Peyer's patch (tissue), 4 donors: ENCODE results near the gene BAIAP2. TPM values are rescaled to one million over a fixed set of nuclear protein-coding genes. Genes with fewer than 3 reads are reported as not detected.

ENCODE experiments used
- DNase-seq, 3 donors: peaks; one replicate each; pipeline ENCODE4 v3.0.0-alpha.2; 2017 to 2019
- H3K27ac ChIP-seq, 4 donors: fragments of 200-600 bp; sonication (generic); one replicate each; pipeline ENCODE4 v1.5.1; 2016 to 2019
- H3K27me3 ChIP-seq, 2 donors: fragments of 200-600 bp; sonication (generic); one replicate each; pipeline ENCODE4 v1.5.1; 2019
- H3K36me3 ChIP-seq, 3 donors: fragments of 200-600 bp; sonication (generic); one replicate each; pipeline ENCODE4 v1.5.1; 2016 to 2019
- H3K4me1 ChIP-seq, 4 donors: fragments of 200-600 bp; sonication (generic); one replicate each; pipeline ENCODE4 v1.5.1; 2016 to 2019
- H3K4me3 ChIP-seq, 4 donors: fragments of 200-600 bp; sonication (generic); 1 replicate in 3 of 4; 2 replicates in 1 of 4; pipeline ENCODE4 v1.5.1; 2016 to 2019; ENCODE audit warnings: mild to moderate bottlenecking in 1 of 4
- H3K9me3 ChIP-seq, 4 donors: fragments of 200-600 bp; sonication (generic); one replicate each; pipeline ENCODE4 v1.5.1; 2016 to 2019; ENCODE audit warnings: mild to moderate bottlenecking in 1 of 4
- POLR2A ChIP-seq, 2 donors: fragments of 450-650 bp; IDR thresholded peaks; one replicate each; pipeline ENCODE4 v1.5.1; 2017; ENCODE audit warnings: antibody characterized with exemption in 2 of 2, mild to moderate bottlenecking in 2 of 2, moderate library complexity in 2 of 2
- total RNA-seq, 4 donors: library from RNA; depleted of rRNA; stranded (reverse); fragments of >200 nt; gene quantifications; one replicate each; pipeline ENCODE4 v1.1.0, GENCODE V29; 2016
- TF ChIP-seq, protein P1 (sequence below), 6 experiments: fragments of 450-650 bp in 4 of 6; fragments of 200-600 bp in 2 of 6; sonication (generic) in 1 of 6; IDR thresholded peaks; one replicate each; pipeline ENCODE4 v1.5.1; 2017 to 2019; ENCODE audit warnings: antibody characterized with exemption in 6 of 6, mild to moderate bottlenecking in 3 of 6, moderate library complexity in 1 of 6

The BAIAP2 gene
- total RNA-seq, 4 donors from 2014 or later: 10.2 to 61.9 (median 17.6) TPM

GRCh38 chr17:81044428-81044763 is 9.4 kb downstream of the BAIAP2 start:
- no peaks in the 10 kb centered on the region for H3K9me3 ChIP-seq
- H3K36me3 ChIP-seq: no peaks in the 10 kb centered on the region
- no peaks in the 10 kb centered on the region for H3K27me3 ChIP-seq
- H3K4me3 ChIP-seq: no peak overlapping the region
- TF ChIP-seq POLR2A (IDR thresholded peaks at IDR 0.05): no peak
- TF ChIP-seq, protein P1, sequence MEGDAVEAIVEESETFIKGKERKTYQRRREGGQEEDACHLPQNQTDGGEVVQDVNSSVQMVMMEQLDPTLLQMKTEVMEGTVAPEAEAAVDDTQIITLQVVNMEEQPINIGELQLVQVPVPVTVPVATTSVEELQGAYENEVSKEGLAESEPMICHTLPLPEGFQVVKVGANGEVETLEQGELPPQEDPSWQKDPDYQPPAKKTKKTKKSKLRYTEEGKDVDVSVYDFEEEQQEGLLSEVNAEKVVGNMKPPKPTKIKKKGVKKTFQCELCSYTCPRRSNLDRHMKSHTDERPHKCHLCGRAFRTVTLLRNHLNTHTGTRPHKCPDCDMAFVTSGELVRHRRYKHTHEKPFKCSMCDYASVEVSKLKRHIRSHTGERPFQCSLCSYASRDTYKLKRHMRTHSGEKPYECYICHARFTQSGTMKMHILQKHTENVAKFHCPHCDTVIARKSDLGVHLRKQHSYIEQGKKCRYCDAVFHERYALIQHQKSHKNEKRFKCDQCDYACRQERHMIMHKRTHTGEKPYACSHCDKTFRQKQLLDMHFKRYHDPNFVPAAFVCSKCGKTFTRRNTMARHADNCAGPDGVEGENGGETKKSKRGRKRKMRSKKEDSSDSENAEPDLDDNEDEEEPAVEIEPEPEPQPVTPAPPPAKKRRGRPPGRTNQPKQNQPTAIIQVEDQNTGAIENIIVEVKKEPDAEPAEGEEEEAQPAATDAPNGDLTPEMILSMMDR (IDR thresholded peaks at IDR 0.05): no peak
- peak overlapping the region; percentile 10 to 48 (median 34) for H3K27ac ChIP-seq
- peaks cover 0 to 61% (median 7%) of the 10 kb centered on the region in 4 donors for H3K4me1 ChIP-seq
- DNase-seq: no peak

DNA sequence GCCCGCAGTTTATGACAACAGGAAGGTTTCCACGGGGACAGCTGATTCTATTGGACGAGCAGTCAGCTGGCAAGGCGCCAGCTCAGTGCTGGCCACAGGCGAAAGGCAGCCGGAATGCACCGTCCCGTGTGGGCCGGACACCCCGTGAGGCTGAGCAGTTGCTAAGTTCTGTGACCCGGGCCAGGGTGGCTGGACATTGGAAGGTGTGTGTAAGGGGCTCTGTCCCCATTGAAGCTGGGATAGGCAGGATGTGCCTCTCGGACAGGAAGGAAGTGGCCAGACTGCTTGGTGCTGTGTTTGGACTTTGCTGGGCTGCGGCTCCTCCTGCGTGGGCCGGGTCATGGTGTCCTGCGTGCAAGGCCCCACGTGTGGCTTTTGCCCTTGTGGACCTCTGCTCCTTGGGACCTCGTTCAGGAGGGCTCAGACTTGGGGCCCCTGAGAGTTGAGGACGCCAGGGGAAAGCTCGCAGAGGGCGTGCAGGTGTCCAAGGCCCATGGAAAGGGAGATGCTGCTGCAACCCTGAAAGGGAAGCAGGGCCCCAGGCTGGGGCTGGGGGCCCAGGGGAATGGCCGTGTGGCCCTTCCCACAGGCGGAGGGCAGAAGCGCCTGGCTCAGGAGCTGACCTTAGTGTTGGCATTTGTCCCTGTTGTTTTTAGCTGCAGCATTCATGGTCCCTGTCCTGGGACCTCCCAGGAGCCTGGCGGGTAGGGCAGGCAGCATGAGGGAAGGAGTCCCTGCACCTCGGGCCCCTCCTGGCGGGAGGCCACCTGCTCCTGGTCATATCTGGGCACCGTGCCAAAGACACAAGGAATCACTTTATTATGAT is 10.0 kb downstream of the BAIAP2 start:
- Histone ChIP-seq H3K27me3 (no peaks in the 10 kb centered on the region), H3K4me3 (peak overlapping the region in 1 of 4 donors; percentile 6), H3K36me3 (no peaks in the 10 kb centered on the region), H3K27ac (peak overlapping the region in 3 of 4 donors; percentile 26 to 48 (median 42)), H3K4me1 (peaks cover 0 to 63% (median 11%) of the 10 kb centered on the region in 4 donors), H3K9me3 (no peaks in the 10 kb centered on the region)
- peak in 2 of 3 donors; percentile 78 to 83 for DNase-seq
- no peak for TF ChIP-seq POLR2A (IDR thresholded peaks at IDR 0.05)
- TF ChIP-seq, protein P1 (IDR thresholded peaks at IDR 0.05): no peak

- TF ChIP-seq, protein P1 (IDR thresholded peaks at IDR 0.05): no peak
- H3K36me3 ChIP-seq: no peaks in the 10 kb centered on the region
- peak overlapping the region in 2 of 4 donors; percentile 26 to 48 for H3K27ac ChIP-seq
- no peaks in the 10 kb centered on the region for H3K27me3 ChIP-seq
- DNase-seq: no peak
- H3K4me3 ChIP-seq: no peak overlapping the region
- no peaks in the 10 kb centered on the region for H3K9me3 ChIP-seq
- peaks cover 0 to 64% (median 12%) of the 10 kb centered on the region in 4 donors for H3K4me1 ChIP-seq
Observed at GRCh38 chr17:81045590-81046095, 10.7 kb downstream of the BAIAP2 start.

- no peaks in the 10 kb centered on the region for H3K9me3 ChIP-seq
- H3K4me3 ChIP-seq: no peak overlapping the region
- no peak for TF ChIP-seq POLR2A (IDR thresholded peaks at IDR 0.05)
- TF ChIP-seq, protein P1 (IDR thresholded peaks at IDR 0.05): no peak
- H3K27ac ChIP-seq: peak overlapping the region in 1 of 4 donors; percentile 29
- no peaks in the 10 kb centered on the region for H3K27me3 ChIP-seq
- peaks cover 0 to 62% (median 12%) of the 10 kb centered on the region in 4 donors for H3K4me1 ChIP-seq
- no peak for DNase-seq
- no peaks in the 10 kb centered on the region for H3K36me3 ChIP-seq
Observed at GRCh38 chr17:81046132-81046769, 11.3 kb downstream of the BAIAP2 start.

GRCh38 chr17:81046770-81047359 is 11.9 kb downstream of the BAIAP2 start:
- DNase-seq: no peak
- no peaks in the 10 kb centered on the region for H3K9me3 ChIP-seq
- no peaks in the 10 kb centered on the region for H3K27me3 ChIP-seq
- H3K27ac ChIP-seq: peak overlapping the region in 2 of 4 donors; percentile 19 to 29
- H3K4me1 ChIP-seq: peaks cover 0 to 62% (median 12%) of the 10 kb centered on the region in 4 donors
- no peaks in the 10 kb centered on the region for H3K36me3 ChIP-seq
- TF ChIP-seq POLR2A (IDR thresholded peaks at IDR 0.05): no peak
- TF ChIP-seq, protein P1 (IDR thresholded peaks at IDR 0.05): no peak
- no peak overlapping the region for H3K4me3 ChIP-seq
